IPS-15b (cell line): ENCODE measurements around the gene FSTL4.

Experiments used
- H3K27me3 ChIP-seq: one replicate; pipeline ENCODE4 v1.6.1; 2013; ENCODE audit warnings: low read length; ENCODE audit not compliant: control insufficient read depth, insufficient read depth
- H3K36me3 ChIP-seq: one replicate; pipeline ENCODE4 v1.6.1; 2013; ENCODE audit warnings: low read length; ENCODE audit not compliant: control insufficient read depth, insufficient read depth
- H3K4me1 ChIP-seq: one replicate; pipeline ENCODE4 v1.6.1; 2013; ENCODE audit warnings: mild to moderate bottlenecking, low read length; ENCODE audit not compliant: control insufficient read depth, insufficient read depth
- H3K4me3 ChIP-seq: one replicate; pipeline ENCODE4 v1.5.1; 2013; ENCODE audit warnings: low read depth, low read length
- H3K9ac ChIP-seq: one replicate; pipeline ENCODE4 v1.6.1; 2013; ENCODE audit warnings: low read depth, mild to moderate bottlenecking, low read length
- H3K9me3 ChIP-seq: one replicate; pipeline ENCODE4 v1.6.1; 2013; ENCODE audit warnings: mild to moderate bottlenecking, low read length; ENCODE audit not compliant: control insufficient read depth, insufficient read depth

FSTL4 gene

GRCh38 chr5:133510634-133511262 is 101.6 kb downstream of the FSTL4 start:
- no peak overlapping the region for H3K4me3 ChIP-seq
- no peaks in the 10 kb centered on the region for H3K27me3 ChIP-seq
- no peaks in the 10 kb centered on the region for H3K9me3 ChIP-seq
- H3K9ac ChIP-seq = no peak overlapping the region
- no peaks in the 10 kb centered on the region for H3K36me3 ChIP-seq
- H3K4me1 ChIP-seq = no peaks in the 10 kb centered on the region

GRCh38 chr5:133509742-133510079 is 102.6 kb downstream of the FSTL4 start:
- Histone ChIP-seq H3K9ac (no peak overlapping the region), H3K27me3 (no peaks in the 10 kb centered on the region), H3K4me3 (no peak overlapping the region), H3K9me3 (no peaks in the 10 kb centered on the region), H3K4me1 (no peaks in the 10 kb centered on the region), H3K36me3 (no peaks in the 10 kb centered on the region)

- no peak overlapping the region for H3K4me3 ChIP-seq
- H3K9ac ChIP-seq = no peak overlapping the region
- H3K9me3 ChIP-seq = no peaks in the 10 kb centered on the region
- H3K36me3 ChIP-seq = no peaks in the 10 kb centered on the region
- no peaks in the 10 kb centered on the region for H3K27me3 ChIP-seq
- H3K4me1 ChIP-seq = no peaks in the 10 kb centered on the region
These were observed 103.2 kb downstream of the FSTL4 start for GRCh38 chr5:133508845-133509741.

GRCh38 chr5:133508331-133508730 is 104.0 kb downstream of the FSTL4 start:
- Histone ChIP-seq H3K4me3 (no peak overlapping the region), H3K36me3 (no peaks in the 10 kb centered on the region), H3K9me3 (no peaks in the 10 kb centered on the region), H3K4me1 (no peaks in the 10 kb centered on the region), H3K27me3 (no peaks in the 10 kb centered on the region), H3K9ac (no peak overlapping the region)

GRCh38 chr5:133506181-133506580 is 106.2 kb downstream of the FSTL4 start:
- no peaks in the 10 kb centered on the region for H3K4me1 ChIP-seq
- H3K9me3 ChIP-seq = no peaks in the 10 kb centered on the region
- no peak overlapping the region for H3K4me3 ChIP-seq
- no peaks in the 10 kb centered on the region for H3K27me3 ChIP-seq
- H3K9ac ChIP-seq = no peak overlapping the region
- no peaks in the 10 kb centered on the region for H3K36me3 ChIP-seq

GRCh38 chr5:133503511-133503910 is 108.8 kb downstream of the FSTL4 start:
- Histone ChIP-seq H3K36me3 (no peaks in the 10 kb centered on the region), H3K9ac (no peak overlapping the region), H3K27me3 (no peaks in the 10 kb centered on the region), H3K9me3 (no peaks in the 10 kb centered on the region), H3K4me1 (no peaks in the 10 kb centered on the region), H3K4me3 (no peak overlapping the region)

GRCh38 chr5:133499895-133500294 is 112.4 kb downstream of the FSTL4 start:
- no peaks in the 10 kb centered on the region for H3K27me3 ChIP-seq

GRCh38 chr5:133497608-133498348 is 114.6 kb downstream of the FSTL4 start:
- no peaks in the 10 kb centered on the region for H3K9me3 ChIP-seq
- no peak overlapping the region for H3K4me3 ChIP-seq
- no peak overlapping the region for H3K9ac ChIP-seq
- no peaks in the 10 kb centered on the region for H3K36me3 ChIP-seq
- H3K27me3 ChIP-seq = no peaks in the 10 kb centered on the region
- no peaks in the 10 kb centered on the region for H3K4me1 ChIP-seq

More at GRCh38 chr5:133499895-133500294, 112.4 kb downstream of the FSTL4 start:
- H3K9me3 ChIP-seq = no peaks in the 10 kb centered on the region
- H3K4me3 ChIP-seq = no peak overlapping the region
- no peak overlapping the region for H3K9ac ChIP-seq
- H3K36me3 ChIP-seq = no peaks in the 10 kb centered on the region
- H3K4me1 ChIP-seq = no peaks in the 10 kb centered on the region

GRCh38 chr5:133496631-133497030 is 115.7 kb downstream of the FSTL4 start:
- no peaks in the 10 kb centered on the region for H3K4me1 ChIP-seq
- H3K36me3 ChIP-seq = no peaks in the 10 kb centered on the region
- no peaks in the 10 kb centered on the region for H3K9me3 ChIP-seq
- H3K4me3 ChIP-seq = no peak overlapping the region
- H3K9ac ChIP-seq = no peak overlapping the region
- H3K27me3 ChIP-seq = no peaks in the 10 kb centered on the region

GRCh38 chr5:133494923-133495246 is 117.5 kb downstream of the FSTL4 start:
- H3K9me3 ChIP-seq = no peaks in the 10 kb centered on the region
- H3K36me3 ChIP-seq = no peaks in the 10 kb centered on the region
- no peak overlapping the region for H3K4me3 ChIP-seq
- H3K27me3 ChIP-seq = no peaks in the 10 kb centered on the region
- no peaks in the 10 kb centered on the region for H3K4me1 ChIP-seq
- no peak overlapping the region for H3K9ac ChIP-seq

GRCh38 chr5:133494232-133494922 is 118.0 kb downstream of the FSTL4 start:
- Histone ChIP-seq H3K4me3 (no peak overlapping the region), H3K9ac (no peak overlapping the region), H3K9me3 (no peaks in the 10 kb centered on the region), H3K36me3 (no peaks in the 10 kb centered on the region), H3K4me1 (no peaks in the 10 kb centered on the region), H3K27me3 (no peaks in the 10 kb centered on the region)
